Suprapubic skin (tissue), 4 donors: Measurements from ENCODE around the gene RXRA. TPM values are rescaled to one million over a fixed set of nuclear protein-coding genes. Genes with fewer than 3 reads are reported as not detected.

ENCODE experiments used
- DNase-seq, 2 donors: peaks; one replicate each; pipeline ENCODE4 v3.0.0-alpha.2; 2019; ENCODE audit warnings: low spot score in 2 of 2
- H3K27ac ChIP-seq: fragments of 200-600 bp; sonication (generic); one replicate; pipeline ENCODE4 v1.5.1; 2019
- H3K27me3 ChIP-seq: fragments of 200-600 bp; sonication (generic); one replicate; pipeline ENCODE4 v1.5.1; 2019
- H3K36me3 ChIP-seq: fragments of 200-600 bp; sonication (generic); one replicate; pipeline ENCODE4 v1.5.1; 2019
- H3K4me1 ChIP-seq: fragments of 200-600 bp; sonication (generic); one replicate; pipeline ENCODE4 v1.5.1; 2019
- H3K4me3 ChIP-seq: fragments of 200-600 bp; sonication (generic); one replicate; pipeline ENCODE4 v1.5.1; 2019; ENCODE audit warnings: mild to moderate bottlenecking
- H3K9me3 ChIP-seq: fragments of 200-600 bp; sonication (generic); one replicate; pipeline ENCODE4 v1.5.1; 2019
- EP300 ChIP-seq: sonication (generic); formaldehyde crosslinking; IDR thresholded peaks from one replicate; pipeline ENCODE4 v1.6.1; 2017; ENCODE audit warnings: antibody characterized with exemption
- POLR2A ChIP-seq, 2 donors: fragments of 450-650 bp; IDR thresholded peaks; one replicate each; pipeline ENCODE4 v1.6.1; 2017; ENCODE audit warnings: antibody characterized with exemption in 2 of 2, mild to moderate bottlenecking in 2 of 2, moderate library complexity in 2 of 2
- POLR2AphosphoS5 ChIP-seq, 3 donors: sonication (generic); formaldehyde crosslinking; IDR thresholded peaks; one replicate each; pipeline ENCODE4 v1.6.1; 2017; ENCODE audit warnings: antibody characterized with exemption in 3 of 3
- WGBS: methylation state at CpG from one replicate; pipeline ENCODE4 v1.1.5; 2018; 5-methylcytosine and 5-hydroxymethylcytosine counted together
- total RNA-seq, 4 donors: library from RNA; depleted of rRNA; stranded (reverse); fragments of >200 nt; gene quantifications; one replicate each; pipeline ENCODE4 v1.1.0, GENCODE V29; 2016
- TF ChIP-seq, protein P1 (sequence below), 2 donors: fragments of 200-600 bp in 1 of 2; fragments of 450-650 bp in 1 of 2; sonication (generic) in 1 of 2; IDR thresholded peaks; one replicate each; pipeline ENCODE4 v1.5.1; 2016 to 2019; ENCODE audit warnings: antibody characterized with exemption in 2 of 2, mild to moderate bottlenecking in 1 of 2, moderate library complexity in 1 of 2

Gene RXRA
- total RNA-seq, 4 donors from 2014 or later, result 165 to 240 (median 185) TPM

DNA sequence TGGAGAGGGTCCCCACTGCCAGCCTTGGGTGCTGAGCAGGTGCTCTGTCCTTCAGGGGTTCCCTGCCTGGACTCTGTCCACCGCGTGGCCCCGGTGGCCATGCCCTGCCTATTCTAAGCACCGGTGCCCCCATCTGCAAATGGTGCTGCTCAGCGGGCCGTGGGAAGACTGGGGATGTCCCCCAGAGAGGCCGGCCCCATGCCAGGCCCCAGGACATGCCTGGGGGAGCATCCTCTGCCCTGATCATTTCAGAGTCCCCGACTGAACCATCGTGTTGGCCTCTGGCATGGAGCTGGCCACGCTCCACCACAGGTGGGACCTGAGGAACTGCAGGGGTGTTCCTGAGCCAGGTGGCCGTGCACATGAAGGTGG, 64.7 kb downstream of the RXRA start:
- peak overlapping the region; percentile 40 for H3K27ac ChIP-seq
- no peaks in the 10 kb centered on the region for H3K36me3 ChIP-seq
- WGBS, result no CpG with 5 or more reads among the region's 11 CpGs
- TF ChIP-seq POLR2AphosphoS5 (IDR thresholded peaks at IDR 0.05), result no peak
- TF ChIP-seq, protein P1, sequence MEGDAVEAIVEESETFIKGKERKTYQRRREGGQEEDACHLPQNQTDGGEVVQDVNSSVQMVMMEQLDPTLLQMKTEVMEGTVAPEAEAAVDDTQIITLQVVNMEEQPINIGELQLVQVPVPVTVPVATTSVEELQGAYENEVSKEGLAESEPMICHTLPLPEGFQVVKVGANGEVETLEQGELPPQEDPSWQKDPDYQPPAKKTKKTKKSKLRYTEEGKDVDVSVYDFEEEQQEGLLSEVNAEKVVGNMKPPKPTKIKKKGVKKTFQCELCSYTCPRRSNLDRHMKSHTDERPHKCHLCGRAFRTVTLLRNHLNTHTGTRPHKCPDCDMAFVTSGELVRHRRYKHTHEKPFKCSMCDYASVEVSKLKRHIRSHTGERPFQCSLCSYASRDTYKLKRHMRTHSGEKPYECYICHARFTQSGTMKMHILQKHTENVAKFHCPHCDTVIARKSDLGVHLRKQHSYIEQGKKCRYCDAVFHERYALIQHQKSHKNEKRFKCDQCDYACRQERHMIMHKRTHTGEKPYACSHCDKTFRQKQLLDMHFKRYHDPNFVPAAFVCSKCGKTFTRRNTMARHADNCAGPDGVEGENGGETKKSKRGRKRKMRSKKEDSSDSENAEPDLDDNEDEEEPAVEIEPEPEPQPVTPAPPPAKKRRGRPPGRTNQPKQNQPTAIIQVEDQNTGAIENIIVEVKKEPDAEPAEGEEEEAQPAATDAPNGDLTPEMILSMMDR (IDR thresholded peaks at IDR 0.05), result no peak
- peaks cover 93% of the 10 kb centered on the region for H3K4me1 ChIP-seq
- H3K4me3 ChIP-seq, result peak overlapping the region; percentile 6
- H3K9me3 ChIP-seq, result no peaks in the 10 kb centered on the region
- no peaks in the 10 kb centered on the region for H3K27me3 ChIP-seq
- DNase-seq, result no peak

DNA sequence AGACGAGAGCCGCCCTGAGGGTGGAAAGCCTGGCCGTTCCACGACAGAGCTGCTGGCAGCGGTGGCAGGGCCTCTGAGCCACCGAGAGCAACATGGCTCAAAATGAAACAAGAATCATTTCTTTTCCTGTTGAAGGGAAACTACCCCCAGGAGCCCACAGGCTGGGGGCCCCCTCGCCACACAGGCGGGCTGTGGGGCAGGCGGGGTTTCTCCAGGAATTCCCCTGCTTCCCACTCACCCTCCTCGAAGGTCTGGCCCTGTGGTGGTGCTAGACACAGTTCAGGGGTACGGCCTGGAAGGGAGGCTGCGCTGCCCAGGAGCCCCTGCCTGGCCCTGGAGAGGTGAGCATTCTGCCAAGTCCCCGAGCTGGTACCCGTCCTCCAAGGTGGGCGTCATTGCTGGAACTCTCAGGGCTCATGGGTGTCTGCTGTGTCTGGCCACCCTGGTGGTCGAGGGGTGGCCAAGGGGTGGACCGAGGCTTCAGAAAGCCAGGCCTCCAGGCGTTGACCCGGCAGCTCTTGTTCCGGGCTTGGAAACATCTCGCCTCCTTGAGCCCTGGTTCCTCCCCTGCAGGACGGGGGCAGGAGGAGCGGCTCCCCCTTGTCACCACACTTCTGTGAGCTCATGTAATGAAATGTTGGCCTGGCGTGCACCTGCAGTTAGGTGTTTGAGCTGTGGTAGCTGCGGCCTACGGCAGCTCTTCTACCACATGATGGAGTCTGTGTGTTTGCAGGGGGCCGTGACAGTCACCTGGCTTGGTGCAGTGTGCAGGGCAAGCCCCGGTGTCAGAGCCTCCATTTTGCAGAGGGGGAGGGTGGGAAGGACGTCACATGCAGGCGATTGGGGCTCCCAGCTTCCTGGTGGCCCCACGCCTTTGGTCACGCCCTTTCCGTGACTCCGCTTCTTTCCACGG, 65.3 kb downstream of the RXRA start:
- peak overlapping the region; percentile 15 for H3K4me3 ChIP-seq
- WGBS, result 32% methylated on average over 12 of the region's 35 CpGs
- H3K36me3 ChIP-seq, result no peaks in the 10 kb centered on the region
- H3K27ac ChIP-seq, result peak overlapping the region; percentile 40
- TF ChIP-seq POLR2AphosphoS5 (IDR thresholded peaks at IDR 0.05) (no peak), POLR2A (IDR thresholded peaks at IDR 0.05) (no peak), EP300 (no peak)
- TF ChIP-seq, protein P1 (IDR thresholded peaks at IDR 0.05), result no peak
- DNase-seq, result no peak
- peaks cover 93% of the 10 kb centered on the region for H3K4me1 ChIP-seq
- H3K9me3 ChIP-seq, result no peaks in the 10 kb centered on the region
- no peaks in the 10 kb centered on the region for H3K27me3 ChIP-seq

DNA sequence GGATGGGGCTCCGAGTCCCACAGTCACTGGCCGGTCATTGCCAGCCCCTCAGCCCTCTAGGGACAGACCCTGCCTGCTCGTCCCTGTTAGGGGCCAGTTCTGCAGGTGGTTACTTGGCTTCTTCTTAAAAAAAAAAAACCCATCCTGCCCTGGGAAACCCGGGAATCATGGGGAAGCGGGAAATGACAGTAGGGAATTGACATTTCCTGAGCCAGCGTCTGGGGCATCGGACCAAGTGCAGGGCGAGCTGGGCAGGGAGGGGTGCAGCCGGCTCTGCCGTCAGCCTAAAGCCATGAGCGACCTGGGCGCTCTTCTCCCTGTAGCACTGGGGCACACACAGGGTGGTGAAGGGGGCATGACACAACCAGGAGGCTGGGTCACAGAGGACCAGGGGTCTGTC, 66.6 kb downstream of the RXRA start:
- H3K4me1 ChIP-seq, result peaks cover 93% of the 10 kb centered on the region
- no peak for TF ChIP-seq EP300
- TF ChIP-seq, protein P1 (IDR thresholded peaks at IDR 0.05), result no peak
- TF ChIP-seq POLR2A (IDR thresholded peaks at IDR 0.05), result no peak
- no peak for TF ChIP-seq POLR2AphosphoS5 (IDR thresholded peaks at IDR 0.05)

DNA sequence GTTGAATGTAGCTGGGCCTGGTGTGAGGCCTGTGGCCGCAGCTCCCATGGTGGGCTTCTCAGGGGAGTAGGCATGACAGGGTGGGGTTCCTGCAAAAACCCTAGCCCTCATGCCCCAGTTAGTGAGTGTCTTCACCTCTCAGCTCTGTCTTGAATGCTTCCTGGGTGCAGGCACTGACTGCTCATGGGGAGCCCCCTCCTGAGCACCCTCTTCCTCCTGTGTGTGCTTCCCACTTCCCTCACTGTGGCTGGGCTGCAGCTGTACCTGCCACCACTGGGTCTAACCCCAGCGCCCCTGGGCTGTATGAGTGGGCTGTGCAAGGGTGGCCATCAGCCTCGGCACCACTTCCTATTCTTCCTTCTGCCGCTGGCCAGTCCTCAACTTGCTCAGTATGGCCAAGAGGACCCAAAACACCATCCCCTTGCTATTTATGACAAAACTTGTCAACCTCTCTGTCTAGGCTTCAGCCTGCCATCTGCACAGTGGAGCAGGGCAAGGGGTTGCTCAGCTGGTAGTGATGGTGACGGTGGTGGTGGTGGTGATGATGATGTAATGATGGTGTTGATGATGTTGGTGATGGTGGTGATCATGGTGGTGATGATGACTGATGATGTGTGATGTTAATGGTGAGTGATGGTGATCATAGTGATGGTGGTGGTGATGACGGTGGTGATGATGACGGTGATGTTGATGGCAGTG, 67.5 kb downstream of the RXRA start:
- no peak overlapping the region for H3K4me3 ChIP-seq
- H3K27me3 ChIP-seq, result no peaks in the 10 kb centered on the region
- no peaks in the 10 kb centered on the region for H3K9me3 ChIP-seq
- TF ChIP-seq EP300 (no peak), POLR2AphosphoS5 (IDR thresholded peaks at IDR 0.05) (no peak), POLR2A (IDR thresholded peaks at IDR 0.05) (no peak)
- TF ChIP-seq, protein P1 (IDR thresholded peaks at IDR 0.05), result no peak
- H3K4me1 ChIP-seq, result peaks cover 85% of the 10 kb centered on the region
- H3K27ac ChIP-seq, result no peak overlapping the region
- DNase-seq, result no peak
- 95% methylated on average over 6 of the region's 7 CpGs for WGBS
- H3K36me3 ChIP-seq, result no peaks in the 10 kb centered on the region

More for the DNA sequence above, 66.6 kb downstream of the RXRA start:
- 49% methylated on average over 9 of the region's 12 CpGs for WGBS
- H3K9me3 ChIP-seq, result no peaks in the 10 kb centered on the region
- H3K36me3 ChIP-seq, result no peaks in the 10 kb centered on the region
- H3K27me3 ChIP-seq, result no peaks in the 10 kb centered on the region
- no peak for DNase-seq
- H3K27ac ChIP-seq, result no peak overlapping the region
- no peak overlapping the region for H3K4me3 ChIP-seq

DNA sequence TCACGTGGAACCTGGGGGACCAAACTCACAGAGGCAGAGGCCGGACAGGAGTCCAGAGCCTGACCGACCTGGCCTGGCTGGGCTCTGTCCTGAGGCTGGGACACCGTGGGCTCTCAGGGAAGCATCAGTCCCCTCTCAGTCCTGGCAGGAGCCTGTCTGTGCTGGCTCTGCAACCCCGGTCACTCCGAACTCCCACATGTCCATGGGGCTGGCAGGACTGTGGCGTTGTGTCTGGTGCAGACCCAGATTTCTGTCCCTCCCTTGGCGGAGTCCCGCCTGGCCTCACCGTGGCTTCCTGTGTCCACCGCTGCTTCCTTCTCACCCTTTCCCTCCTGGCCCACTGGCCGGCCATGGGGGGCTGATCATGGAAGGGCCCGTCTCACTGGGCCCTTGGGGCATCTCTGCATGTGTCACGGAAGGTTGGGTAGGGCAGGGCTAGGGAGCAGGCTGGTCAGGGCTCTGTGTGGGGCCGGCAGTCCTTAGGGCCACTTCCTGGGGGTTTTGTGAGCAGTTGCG, 68.8 kb downstream of the RXRA start:
- WGBS, result 82% methylated on average over 7 of the region's 16 CpGs
- DNase-seq, result no peak
- H3K36me3 ChIP-seq, result no peaks in the 10 kb centered on the region
- H3K9me3 ChIP-seq, result no peaks in the 10 kb centered on the region
- no peak overlapping the region for H3K4me3 ChIP-seq
- TF ChIP-seq, protein P1 (IDR thresholded peaks at IDR 0.05), result no peak
- no peak for TF ChIP-seq EP300
- no peak for TF ChIP-seq POLR2A (IDR thresholded peaks at IDR 0.05)
- TF ChIP-seq POLR2AphosphoS5 (IDR thresholded peaks at IDR 0.05), result no peak
- H3K27me3 ChIP-seq, result no peaks in the 10 kb centered on the region
- H3K4me1 ChIP-seq, result peaks cover 76% of the 10 kb centered on the region
- no peak overlapping the region for H3K27ac ChIP-seq
